Heart right ventricle (tissue), 16 donors: Measurements from ENCODE around the gene BMAL1. TPM values are rescaled to one million over a fixed set of nuclear protein-coding genes. Genes with fewer than 3 reads are reported as not detected.

Experiments
- ATAC-seq, 8 donors: fragments of 200-7000 bp; cut with Tn5 transposase; one replicate each; pipeline ENCODE4 v1.9.1; 2020; ENCODE audit warnings: mild to moderate bottlenecking in 8 of 8, moderate library complexity in 8 of 8, moderate number of reproducible peaks in 1 of 8
- DNase-seq, 2 donors: peaks; one replicate each; pipeline ENCODE4 v3.0.0-alpha.2; 2020
- H3K27ac ChIP-seq, 10 donors: fragments of 200-600 bp; sonication (generic) in 2 of 10; one replicate each; pipeline versions ENCODE4 v1.5.0 to v1.8.0; 2020 to 2022; ENCODE audit warnings: mild to moderate bottlenecking in 3 of 10
- H3K27me3 ChIP-seq, 7 donors: fragments of 200-600 bp; one replicate each; pipeline ENCODE4 v1.8.0; 2021 to 2022; ENCODE audit warnings: mild to moderate bottlenecking in 2 of 7
- H3K36me3 ChIP-seq, 9 donors: fragments of 200-600 bp; sonication (generic) in 1 of 9; one replicate each; pipeline versions ENCODE4 v1.5.0 to v1.8.0; 2020 to 2022; ENCODE audit warnings: mild to moderate bottlenecking in 2 of 9
- H3K4me1 ChIP-seq, 9 donors: fragments of 200-600 bp; sonication (generic) in 1 of 9; one replicate each; pipeline versions ENCODE4 v1.5.0 to v1.8.0; 2020 to 2022; ENCODE audit warnings: mild to moderate bottlenecking in 4 of 9
- H3K4me3 ChIP-seq, 10 donors: fragments of 200-600 bp; sonication (generic) in 2 of 10; one replicate each; pipeline versions ENCODE4 v1.5.0 to v1.8.0; 2020 to 2022; ENCODE audit warnings: mild to moderate bottlenecking in 7 of 10, moderate library complexity in 2 of 10
- H3K9me3 ChIP-seq, 11 donors: fragments of 200-600 bp in 10 of 11; sonication (generic) in 2 of 11; one replicate each; pipeline versions ENCODE4 v1.5.0 to v1.8.0; 2013 to 2022; ENCODE audit warnings: mild to moderate bottlenecking in 2 of 11, control low read depth in 1 of 11, moderate library complexity in 1 of 11
- CTCF ChIP-seq, 9 donors: fragments of 200-600 bp; sonication (generic) in 2 of 9; IDR thresholded peaks; one replicate each; pipeline versions ENCODE4 v1.5.0 to v1.8.0; 2021 to 2022; ENCODE audit warnings: antibody characterized with exemption in 9 of 9, mild to moderate bottlenecking in 5 of 9, moderate library complexity in 1 of 9
- WGBS, 2 donors: extraction: QIAGEN DNeasy Blood & Tissue Kit; methylation state at CpG; one replicate each; pipeline ENCODE4 v1.1.7; 2013; ENCODE audit warnings: inconsistent platforms in 1 of 2; 5-methylcytosine and 5-hydroxymethylcytosine counted together
- intact Hi-C, 10 donors: fragments of 100-400 bp; cut with DNase I; formaldehyde crosslinking; loops; one replicate each; pipeline versions ENCODE4 v1.11.1 to v1.14.2; 2022
- long read RNA-seq, 3 donors: library from polyadenylated mRNA; unstranded; transcript quantifications; one replicate each; pipeline ENCODE4 v2.0.0, GENCODE V29; 2020 to 2021
- polyA plus RNA-seq, 2 donors: library from polyadenylated mRNA; stranded (reverse); fragments of 200-250 nt; gene quantifications; one replicate each; pipeline ENCODE4 v1.2.3, GENCODE V29; 2013
- total RNA-seq, 10 donors: library from RNA; stranded (reverse); fragmentation: NEBNext Ultra II Directional in 3 of 10; extraction: Animal tissue kit (Norgen Biotek cat#: 25700) in 3 of 10; gene quantifications; one replicate each; pipeline versions ENCODE4 v1.2.1 to v1.2.4, GENCODE V29; 2021 to 2023
- donor health status: Arrhythmogenic right ventricular cardiomyopathy.
- donor health status: ischemic (EF 13 %, LVEDD 7.1; RV severe dilation, severe dysfunction).
- donor health status: healthy with polysubstance abuse.
- donor health status: DM: no; HTN: yes; CAD: no.
- donor health status: DM: no; HTN: no; CAD: no.
- donor health status: ischemic (EF 25% LVEDD 6.9; RV normal size, moderate dysfunction).
- donor health status: ischemic (EF 25% LVEDD 5.7; RV mildly dilated, moderate dysfunction).
- donor health status: healthy.
- donor health status: DM: yes; HTN: yes; CAD: no.
- donor health status: Ischemic cardiomyopathy.
- donor health status: ischemic (EF 35%, LVEDD 5.7; RV mildly dilated, moderate dysfunction).
- donor health status: nonischemic (EF 11% LVEDD 7.7; RV severe dilation, severe dysfunction).
- donor health status: DM: yes; HTN: yes; CAD: no.
- donor health status: PGD.
- donor health status: ischemic (EF 29% LVEDD 5.4; RV normal size, mild dysfunction).
- donor health status: nonischemic (EF 23%, LVEDD 6.1; RV moderate dilation, normal function).

Gene BMAL1
- 10 to 100 TPM in 5 of 10 donors, 1 to 10 TPM in 5; 2.9 to 19.9 (median 7.9) TPM for total RNA-seq
- polyA plus RNA-seq: 10 to 100 TPM in 1 of 2 donors, 1 to 10 TPM in 1; 9.8 to 14.7 TPM
- long read RNA-seq, donor 1, partial matches to known transcripts: 2 of 21 reads
- long read RNA-seq, donor 1, other reads (novel, unspliced or antisense): 16 of 21 reads
- long read RNA-seq, donor 2, partial matches to known transcripts: 5 of 29 reads
- long read RNA-seq, donor 2, other reads (novel, unspliced or antisense): 17 of 29 reads
- long read RNA-seq, donor 3, transcript ARNTL-203 (20 exons, 2,746 nt): major isoform, 6 of 40 reads
- long read RNA-seq, donor 3, partial matches to known transcripts: 6 of 40 reads
- long read RNA-seq, donor 3, other reads (novel, unspliced or antisense): 23 of 40 reads

GRCh38 chr11:13277768-13278608, at the start of gene BMAL1:
Gene BMAL1, plus strand, starts transcription at chr11:13277790. Its CDS starts 76,519 bp downstream, at chr11:13354309.
- ATAC-seq: peak in 5 of 8 donors; percentile 1 to 38 (median 21)
- H3K36me3 ChIP-seq: no peaks in the 10 kb centered on the region
- 0 to 1% methylated on average over 80 to 95 of the region's 95 CpGs for WGBS, 2 donors

DNA sequence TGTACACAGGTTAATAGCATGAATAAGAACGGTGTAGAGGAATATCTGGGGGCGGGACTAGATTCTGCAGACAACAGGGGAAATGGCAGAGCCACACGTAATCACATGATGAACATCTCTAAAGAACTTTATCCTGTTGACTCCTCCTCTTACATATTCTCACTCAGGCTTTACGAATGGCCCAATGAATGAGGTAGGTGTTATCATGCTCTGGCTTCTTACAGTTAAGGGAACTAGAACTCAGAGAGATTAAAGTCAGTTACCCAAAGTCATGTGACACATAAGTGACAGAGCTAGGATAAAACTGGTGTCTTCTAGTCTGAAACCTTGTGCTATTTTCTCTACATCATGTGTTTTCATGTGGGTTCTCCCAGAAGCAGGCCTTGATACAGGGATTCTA, 49.0 kb upstream of the BMAL1 start:
- intact Hi-C loops: no loop called here
- 85% methylated on average over 4 of the region's 4 CpGs for WGBS, 2 donors
- H3K4me3 ChIP-seq: no peak overlapping the region

More at GRCh38 chr11:13277768-13278608, at the start of gene BMAL1:
- H3K27ac ChIP-seq: peak within 1 kb of the TSS; percentile 81 to 96 (median 88)
- H3K9me3 ChIP-seq: no peaks in the 10 kb centered on the region
- H3K27me3 ChIP-seq: peaks cover 0 to 21% (median 0%) of the 10 kb centered on the region in 7 donors
- peak within 1 kb of the TSS; percentile 81 to 100 (median 97) for H3K4me3 ChIP-seq
- no peak for TF ChIP-seq CTCF (IDR thresholded peaks at IDR 0.05)
- DNase-seq: peak; percentile 37 to 73
- H3K4me1 ChIP-seq: peaks cover 0 to 44% (median 19%) of the 10 kb centered on the region in 9 donors
- intact Hi-C loops: loop anchor here in 8 of 10 donors (1.0 to 10.0 kb wide), 6 partner anchors 16 to 67 kb away; no protein-coding TSS in a partner anchor

GRCh38 chr11:13229136-13229535, 48.5 kb upstream of the BMAL1 start:
- WGBS, 2 donors: 70 to 71% methylated on average over 4 of the region's 4 CpGs
- ATAC-seq (no peak), DNase-seq (no peak)
- H3K4me1 ChIP-seq: peaks cover 0 to 8% (median 0%) of the 10 kb centered on the region in 9 donors
- no peaks in the 10 kb centered on the region for H3K9me3 ChIP-seq
- intact Hi-C loops: no loop called here
- no peak overlapping the region for H3K4me3 ChIP-seq
- no peaks in the 10 kb centered on the region for H3K36me3 ChIP-seq
- no peak overlapping the region for H3K27ac ChIP-seq
- peaks cover 0 to 7% (median 0%) of the 10 kb centered on the region in 7 donors for H3K27me3 ChIP-seq
- no peak for TF ChIP-seq CTCF (IDR thresholded peaks at IDR 0.05)

More for the DNA sequence above, 49.0 kb upstream of the BMAL1 start:
- Histone ChIP-seq H3K4me1 (peaks cover 0 to 8% (median 0%) of the 10 kb centered on the region in 9 donors), H3K27ac (no peak overlapping the region), H3K27me3 (peaks cover 0 to 7% (median 0%) of the 10 kb centered on the region in 7 donors), H3K36me3 (no peaks in the 10 kb centered on the region), H3K9me3 (no peaks in the 10 kb centered on the region)
- no peak for ATAC-seq
- DNase-seq: no peak
- no peak for TF ChIP-seq CTCF (IDR thresholded peaks at IDR 0.05)

- no peak for DNase-seq
- H3K27ac ChIP-seq: no peak overlapping the region
- no peak for ATAC-seq
- no peaks in the 10 kb centered on the region for H3K9me3 ChIP-seq
- TF ChIP-seq CTCF (IDR thresholded peaks at IDR 0.05): no peak
- H3K4me1 ChIP-seq: peaks cover 0 to 8% (median 0%) of the 10 kb centered on the region in 9 donors
- H3K27me3 ChIP-seq: peaks cover 0 to 7% (median 0%) of the 10 kb centered on the region in 7 donors
- WGBS, 2 donors: 51 to 57% methylated on average over 2 of the region's 2 CpGs
- H3K4me3 ChIP-seq: no peak overlapping the region
- H3K36me3 ChIP-seq: no peaks in the 10 kb centered on the region
- intact Hi-C loops: no loop called here
These were observed 47.8 kb upstream of the BMAL1 start for GRCh38 chr11:13229711-13230318.
